ENCODE data around the gene KNOP1.

Gene KNOP1

GRCh38 chr16:19749571-19750080 lies 31.6 kb upstream of the KNOP1 start:
- TF ChIP-seq ZFX (IDR thresholded peaks at IDR 0.05; ENCODE audit: borderline replicate concordance): no peak
- TF ChIP-seq CTCF (IDR thresholded peaks at IDR 0.05): no peak

GRCh38 chr16:19748389-19749168 lies 30.6 kb upstream of the KNOP1 start:
- TF ChIP-seq ZFX (IDR thresholded peaks at IDR 0.05; ENCODE audit: borderline replicate concordance): no peak
- TF ChIP-seq CTCF (IDR thresholded peaks at IDR 0.05): no peak
- no peak overlapping the region for H3K27ac ChIP-seq

More at GRCh38 chr16:19749571-19750080, 31.6 kb upstream of the KNOP1 start:
- no peak overlapping the region for H3K27ac ChIP-seq

GRCh38 chr16:19746561-19746960 lies 28.5 kb upstream of the KNOP1 start:
- TF ChIP-seq ZFX (IDR thresholded peaks at IDR 0.05; ENCODE audit: borderline replicate concordance) (no peak), CTCF (IDR thresholded peaks at IDR 0.05) (no peak)
- H3K27ac ChIP-seq: no peak overlapping the region

- no peak overlapping the region for H3K27ac ChIP-seq
- TF ChIP-seq ZFX (IDR thresholded peaks at IDR 0.05; ENCODE audit: borderline replicate concordance) (no peak), CTCF (IDR thresholded peaks at IDR 0.05) (no peak)
Measured at GRCh38 chr16:19745286-19746010, 27.4 kb upstream of the KNOP1 start.

- TF ChIP-seq CTCF (IDR thresholded peaks at IDR 0.05) (no peak), ZFX (IDR thresholded peaks at IDR 0.05; ENCODE audit: borderline replicate concordance) (no peak)
- no peak overlapping the region for H3K27ac ChIP-seq
Measured at GRCh38 chr16:19744670-19745069, 26.6 kb upstream of the KNOP1 start.

GRCh38 chr16:19743816-19744159 lies 25.8 kb upstream of the KNOP1 start:
- no peak overlapping the region for H3K27ac ChIP-seq
- TF ChIP-seq ZFX (IDR thresholded peaks at IDR 0.05; ENCODE audit: borderline replicate concordance) (no peak), CTCF (IDR thresholded peaks at IDR 0.05) (no peak)

GRCh38 chr16:19741354-19741753 lies 23.3 kb upstream of the KNOP1 start:
- H3K27ac ChIP-seq: no peak overlapping the region
- TF ChIP-seq ZFX (IDR thresholded peaks at IDR 0.05; ENCODE audit: borderline replicate concordance) (no peak), CTCF (IDR thresholded peaks at IDR 0.05) (no peak)

Data from 22Rv1 (cell line).